HG03558 (cell line): Measurements from ENCODE around the gene PCP2.

ENCODE experiments used
- ATAC-seq: cut with Tn5 transposase; IDR thresholded peaks from one replicate; pipeline ENCODE4 v1.9.1; 2021; ENCODE audit warnings: moderate number of reproducible peaks; ENCODE audit not compliant: unreplicated experiment; ENCODE audit errors: extremely low read depth

Gene PCP2

DNA sequence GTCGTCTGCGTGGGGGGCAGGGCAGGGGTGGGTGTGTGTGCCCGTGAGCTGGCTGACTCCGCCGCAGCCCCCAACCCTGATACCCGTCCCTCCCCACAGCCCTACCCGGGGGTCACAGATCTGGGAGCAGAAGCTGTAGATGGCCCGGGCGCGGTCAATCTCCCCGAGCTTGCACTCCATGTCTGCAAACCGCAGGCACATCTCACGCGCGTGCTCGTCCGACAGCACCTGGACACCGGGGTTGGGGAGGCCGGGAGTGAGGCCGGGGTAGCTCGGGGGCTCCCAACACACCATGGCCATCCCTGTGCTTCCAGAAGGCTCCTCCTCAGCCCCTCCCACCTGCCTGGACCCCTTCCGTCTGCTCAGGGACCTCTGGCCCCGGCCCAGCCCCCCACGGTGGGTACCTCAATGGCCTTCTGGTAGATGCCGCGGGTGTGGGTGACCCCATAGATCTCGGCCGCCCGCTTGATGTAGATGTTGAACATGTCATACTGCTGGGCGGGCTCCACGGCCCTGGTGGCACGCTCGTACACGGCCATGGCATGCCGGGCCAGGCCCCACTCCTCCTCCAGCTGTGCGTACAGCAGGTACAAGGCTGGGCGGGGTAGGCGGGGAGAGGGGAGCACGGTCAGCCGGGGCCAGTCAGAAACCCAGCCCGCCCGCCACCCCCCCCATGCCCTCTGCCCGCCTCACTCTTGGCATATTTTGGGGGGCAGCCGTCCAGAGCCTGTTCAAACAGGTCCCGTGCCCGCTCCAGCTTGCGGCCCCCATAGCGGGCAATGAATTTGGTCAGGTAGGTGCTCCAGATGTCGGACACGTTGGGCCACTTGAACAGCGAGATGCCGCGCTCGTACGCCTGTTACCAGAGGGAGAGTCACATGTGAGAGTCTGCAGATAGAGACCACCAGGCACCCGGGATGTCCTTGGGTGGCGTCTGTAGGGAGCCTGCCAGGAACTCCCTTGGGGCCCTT lies 12.8 kb downstream of the PCP2 start:
- no peak for ATAC-seq

DNA sequence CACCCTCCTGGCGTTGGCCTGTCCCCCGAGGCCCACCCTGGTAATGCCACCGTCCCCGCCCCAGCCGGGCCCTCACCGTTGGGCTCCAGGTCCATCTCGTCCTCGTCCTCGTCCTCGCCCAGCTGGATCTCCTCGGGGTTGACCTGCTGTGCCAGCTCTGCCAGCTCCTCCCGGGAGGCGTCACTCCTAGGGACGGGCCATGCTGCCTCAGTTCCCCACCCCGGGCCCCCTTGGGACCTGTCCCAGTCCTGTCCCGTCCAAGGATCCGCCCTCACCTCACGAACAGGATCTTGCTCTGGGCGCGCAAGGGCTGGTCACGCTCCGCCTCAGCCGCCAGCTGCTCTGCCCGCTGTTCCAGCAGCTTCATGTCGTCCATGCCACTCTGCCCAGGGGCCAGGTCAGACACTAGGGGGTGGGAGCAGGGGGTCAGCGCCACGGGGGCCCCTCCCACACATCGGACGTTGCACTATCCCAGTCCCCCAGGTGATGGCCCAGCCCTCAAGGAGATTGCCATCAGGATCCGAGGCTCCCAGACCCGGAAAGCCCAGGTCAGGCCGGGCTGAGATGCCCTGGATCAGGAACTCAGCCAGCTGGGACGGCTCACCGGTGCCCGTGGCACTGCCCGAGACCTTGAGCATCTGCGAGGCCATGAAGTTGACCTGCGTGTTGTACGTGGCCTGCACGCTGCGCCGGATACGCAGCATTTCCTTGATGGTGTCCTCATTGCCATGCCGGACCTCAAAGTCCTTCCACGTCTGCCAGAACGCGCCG lies 13.7 kb downstream of the PCP2 start:
- ATAC-seq: no peak

DNA sequence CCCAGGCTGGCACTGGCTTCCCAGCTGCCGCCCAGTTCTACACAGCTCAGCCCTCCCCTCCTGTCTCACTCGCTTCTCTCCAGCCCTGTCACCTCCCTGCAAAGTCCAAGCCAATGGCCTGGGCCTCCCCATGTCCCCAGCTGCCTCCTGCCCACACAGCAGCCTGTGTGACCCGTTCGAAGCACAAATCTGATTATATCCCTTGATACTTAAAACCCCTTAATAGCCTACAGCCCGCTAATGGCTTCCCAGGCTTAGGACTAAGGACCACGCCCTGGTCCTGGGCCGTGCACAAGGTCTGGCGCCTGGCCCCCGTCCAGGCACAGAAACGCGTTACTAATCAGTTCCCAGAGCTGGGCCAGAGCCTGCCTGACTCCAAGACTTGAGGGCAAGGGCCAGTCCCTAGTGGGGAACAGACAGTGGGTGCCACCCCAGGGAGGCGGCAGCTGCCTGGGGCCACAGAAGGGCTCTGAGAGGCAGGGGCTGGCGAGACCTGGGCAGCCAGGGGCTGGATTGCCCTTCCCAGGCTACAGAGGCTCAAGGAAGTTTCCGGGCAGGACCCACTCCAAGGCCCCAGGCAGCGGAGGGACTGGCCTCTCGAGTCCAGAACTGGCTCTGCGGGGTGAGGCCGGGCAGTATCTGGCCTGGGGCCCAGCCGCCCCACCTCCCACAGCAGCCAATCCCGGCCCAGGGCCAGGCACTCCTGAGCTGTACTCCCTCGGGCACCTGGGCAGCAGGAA lies 14.6 kb downstream of the PCP2 start:
- no peak for ATAC-seq

DNA sequence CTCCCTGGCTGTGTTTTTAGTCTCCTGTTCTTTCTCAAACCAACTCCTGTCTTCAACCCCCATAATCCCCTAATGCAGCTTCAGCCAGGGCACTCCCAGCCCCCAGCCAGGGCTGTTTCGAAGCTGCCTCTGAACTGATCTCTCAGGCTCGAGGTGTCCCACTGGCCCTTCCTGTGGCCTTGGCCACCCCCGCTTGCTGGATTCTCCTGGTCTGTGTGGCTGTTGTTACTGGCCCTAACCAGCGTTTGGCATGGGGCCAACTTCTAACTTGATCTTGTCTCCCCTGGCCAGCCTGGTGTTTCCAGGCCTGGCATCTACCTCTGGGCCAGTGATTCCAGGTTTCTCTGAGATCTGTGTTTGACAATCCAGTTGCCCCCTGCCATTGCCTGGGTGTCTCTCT lies 15.2 kb downstream of the PCP2 start:
- no peak for ATAC-seq

DNA sequence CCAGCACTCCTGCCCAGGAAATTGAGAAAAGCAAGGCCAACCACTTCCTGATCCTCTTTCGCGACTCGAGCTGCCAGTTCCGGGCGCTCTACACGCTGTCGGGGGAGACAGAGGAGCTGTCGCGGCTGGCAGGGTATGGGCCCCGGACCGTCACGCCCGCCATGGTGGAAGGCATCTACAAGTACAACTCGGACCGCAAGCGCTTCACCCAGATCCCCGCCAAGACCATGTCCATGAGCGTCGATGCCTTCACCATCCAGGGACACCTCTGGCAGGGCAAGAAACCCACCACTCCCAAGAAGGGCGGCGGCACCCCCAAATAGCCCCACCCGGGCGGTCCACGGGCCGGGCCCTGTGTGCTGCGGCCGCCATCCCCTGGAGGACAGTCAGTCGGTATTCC lies 15.8 kb downstream of the PCP2 start:
- no peak for ATAC-seq

DNA sequence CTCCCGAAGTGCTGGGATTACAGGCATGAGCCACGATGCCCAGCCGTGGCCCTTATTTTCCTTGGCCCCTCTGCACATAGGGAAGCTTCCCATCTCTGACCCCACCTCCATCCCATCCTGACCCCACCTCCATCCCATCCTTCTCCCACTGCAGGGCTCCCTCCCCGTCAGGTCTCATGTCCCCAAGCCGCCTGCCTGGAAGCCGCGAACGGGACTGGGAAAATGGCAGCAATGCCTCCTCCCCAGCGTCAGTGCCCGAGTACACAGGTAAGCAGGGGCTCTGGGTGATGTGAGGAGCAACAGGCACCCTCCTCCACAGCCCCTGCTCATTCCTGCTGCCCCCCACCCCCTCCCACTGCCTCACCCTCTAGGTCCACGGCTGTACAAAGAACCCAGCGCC lies 16.3 kb downstream of the PCP2 start:
- no peak for ATAC-seq

DNA sequence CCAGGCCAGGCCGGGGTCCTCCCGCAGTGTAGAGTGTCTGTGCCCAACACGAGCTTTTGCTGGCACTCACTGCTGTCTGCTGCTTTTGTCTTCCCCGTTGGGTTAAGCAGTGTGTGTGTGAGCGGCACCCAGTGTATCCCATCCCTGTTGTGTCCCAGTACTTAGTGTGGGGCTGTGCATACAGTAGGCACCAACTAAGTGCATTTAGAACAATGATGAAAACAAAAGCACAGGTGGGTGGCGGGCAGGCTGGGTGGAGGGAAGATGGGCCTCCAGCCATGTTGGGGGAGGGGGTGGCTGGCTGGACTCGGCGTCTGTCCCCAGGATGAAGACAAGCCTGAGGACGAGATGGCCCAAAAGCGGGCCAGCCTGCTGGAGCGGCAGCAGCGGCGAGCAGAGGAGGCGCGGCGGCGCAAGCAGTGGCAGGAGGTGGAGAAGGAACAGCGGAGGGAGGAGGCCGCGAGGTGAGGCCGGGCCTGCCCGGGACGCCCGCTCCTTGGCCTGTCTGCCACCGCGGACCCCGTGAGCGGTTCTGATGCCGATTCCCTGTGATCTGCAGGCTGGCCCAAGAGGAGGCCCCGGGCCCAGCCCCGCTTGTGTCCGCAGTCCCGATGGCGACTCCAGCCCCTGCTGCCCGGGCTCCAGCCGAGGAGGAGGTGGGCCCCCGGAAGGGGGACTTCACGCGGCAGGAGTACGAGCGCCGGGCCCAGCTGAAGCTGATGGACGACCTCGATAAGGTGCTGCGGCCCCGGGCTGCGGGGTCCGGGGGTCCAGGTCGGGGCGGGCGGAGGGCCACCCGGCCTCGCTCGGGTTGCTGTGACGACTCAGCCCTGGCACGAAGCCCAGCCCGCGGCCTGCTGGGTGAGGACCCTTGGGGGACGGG lies 18.4 kb downstream of the PCP2 start:
- no peak for ATAC-seq

DNA sequence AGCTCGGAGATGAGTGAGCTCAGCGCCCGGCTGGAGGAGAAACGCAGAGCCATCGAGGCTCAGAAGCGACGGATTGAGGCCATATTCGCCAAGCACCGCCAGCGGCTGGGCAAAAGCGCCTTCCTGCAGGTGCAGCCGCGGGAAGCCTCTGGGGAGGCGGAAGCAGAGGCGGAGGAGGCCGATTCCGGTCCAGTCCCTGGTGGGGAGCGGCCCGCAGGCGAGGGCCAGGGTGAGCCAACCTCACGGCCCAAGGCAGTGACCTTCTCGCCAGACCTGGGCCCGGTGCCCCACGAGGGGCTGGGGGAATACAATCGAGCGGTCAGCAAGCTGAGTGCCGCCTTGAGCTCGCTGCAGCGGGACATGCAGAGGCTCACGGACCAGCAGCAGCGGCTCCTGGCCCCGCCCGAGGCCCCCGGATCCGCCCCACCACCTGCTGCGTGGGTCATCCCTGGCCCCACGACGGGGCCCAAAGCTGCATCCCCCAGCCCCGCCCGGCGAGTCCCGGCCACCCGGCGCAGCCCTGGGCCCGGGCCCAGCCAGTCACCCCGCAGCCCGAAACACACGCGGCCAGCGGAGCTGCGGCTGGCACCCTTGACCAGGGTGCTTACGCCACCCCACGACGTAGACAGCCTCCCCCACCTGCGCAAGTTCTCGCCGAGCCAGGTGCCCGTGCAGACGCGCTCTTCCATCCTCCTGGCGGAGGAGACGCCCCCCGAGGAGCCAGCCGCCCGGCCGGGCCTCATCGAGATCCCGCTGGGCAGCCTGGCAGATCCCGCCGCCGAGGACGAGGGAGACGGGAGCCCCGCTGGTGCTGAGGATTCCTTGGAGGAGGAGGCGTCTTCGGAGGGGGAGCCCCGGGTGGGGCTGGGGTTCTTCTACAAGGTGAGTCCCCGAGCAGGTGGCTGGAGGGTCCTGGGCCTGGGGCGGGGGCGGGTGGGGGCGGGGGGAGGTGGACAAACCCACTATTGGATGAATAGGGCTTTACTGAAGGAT lies 20.9 kb downstream of the PCP2 start:
- no peak for ATAC-seq

DNA sequence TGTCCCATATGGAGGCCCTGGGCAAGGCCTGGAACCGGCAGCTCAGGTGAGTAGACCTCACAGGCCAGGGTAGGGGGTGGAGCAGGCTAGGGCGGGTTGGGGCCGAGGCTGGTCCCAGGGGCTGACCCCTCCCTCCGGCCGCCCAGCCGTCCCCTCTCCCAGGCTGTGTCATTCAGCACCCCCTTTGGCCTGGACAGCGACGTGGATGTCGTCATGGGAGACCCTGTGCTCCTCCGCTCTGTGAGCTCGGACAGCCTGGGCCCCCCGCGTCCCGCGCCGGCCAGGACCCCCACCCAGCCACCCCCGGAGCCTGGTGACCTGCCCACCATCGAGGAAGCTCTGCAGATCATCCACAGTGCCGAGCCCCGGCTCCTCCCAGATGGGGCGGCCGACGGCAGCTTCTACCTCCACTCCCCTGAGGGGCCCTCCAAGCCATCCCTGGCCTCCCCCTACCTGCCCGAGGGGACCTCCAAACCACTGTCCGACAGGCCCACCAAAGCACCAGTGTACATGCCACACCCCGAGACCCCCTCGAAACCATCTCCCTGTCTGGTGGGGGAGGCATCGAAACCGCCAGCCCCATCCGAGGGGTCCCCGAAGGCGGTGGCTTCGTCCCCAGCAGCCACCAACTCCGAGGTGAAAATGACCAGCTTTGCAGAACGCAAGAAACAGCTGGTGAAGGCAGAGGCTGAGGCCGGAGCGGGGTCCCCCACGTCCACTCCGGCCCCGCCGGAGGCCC lies 21.8 kb downstream of the PCP2 start:
- ATAC-seq: no peak

DNA sequence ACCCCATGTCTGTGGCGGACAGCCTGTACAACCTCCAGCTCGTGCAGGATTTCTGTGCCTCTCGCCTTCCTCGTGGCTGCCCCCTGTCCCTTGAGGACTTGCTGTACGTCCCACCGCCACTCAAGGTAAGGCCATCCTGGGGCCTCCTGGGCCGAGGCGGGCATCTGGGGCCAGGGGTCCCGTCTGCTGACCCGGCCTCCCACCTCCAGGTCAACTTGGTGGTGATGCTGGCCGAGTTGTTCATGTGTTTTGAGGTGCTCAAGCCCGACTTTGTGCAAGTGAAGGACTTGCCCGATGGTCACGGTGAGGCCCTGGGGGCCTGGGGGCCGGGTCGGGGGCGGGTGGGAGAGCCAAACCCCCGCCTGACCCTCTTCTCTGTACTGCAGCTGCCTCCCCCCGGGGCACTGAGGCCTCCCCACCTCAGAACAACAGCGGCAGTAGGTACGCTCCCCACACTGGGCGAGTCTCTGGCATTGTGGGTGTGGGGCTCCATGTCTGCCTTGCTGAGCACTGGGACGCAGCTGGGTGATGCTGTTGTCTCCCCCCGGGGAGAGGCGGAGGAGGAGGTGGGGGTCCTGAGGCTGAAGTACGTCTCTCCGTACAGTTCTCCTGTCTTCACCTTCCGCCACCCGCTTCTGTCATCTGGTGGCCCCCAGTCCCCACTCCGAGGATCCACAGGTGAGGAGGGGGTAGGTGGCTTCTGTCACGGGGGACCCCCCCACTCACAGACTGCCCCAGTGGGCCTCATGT lies 22.9 kb downstream of the PCP2 start:
- no peak for ATAC-seq

DNA sequence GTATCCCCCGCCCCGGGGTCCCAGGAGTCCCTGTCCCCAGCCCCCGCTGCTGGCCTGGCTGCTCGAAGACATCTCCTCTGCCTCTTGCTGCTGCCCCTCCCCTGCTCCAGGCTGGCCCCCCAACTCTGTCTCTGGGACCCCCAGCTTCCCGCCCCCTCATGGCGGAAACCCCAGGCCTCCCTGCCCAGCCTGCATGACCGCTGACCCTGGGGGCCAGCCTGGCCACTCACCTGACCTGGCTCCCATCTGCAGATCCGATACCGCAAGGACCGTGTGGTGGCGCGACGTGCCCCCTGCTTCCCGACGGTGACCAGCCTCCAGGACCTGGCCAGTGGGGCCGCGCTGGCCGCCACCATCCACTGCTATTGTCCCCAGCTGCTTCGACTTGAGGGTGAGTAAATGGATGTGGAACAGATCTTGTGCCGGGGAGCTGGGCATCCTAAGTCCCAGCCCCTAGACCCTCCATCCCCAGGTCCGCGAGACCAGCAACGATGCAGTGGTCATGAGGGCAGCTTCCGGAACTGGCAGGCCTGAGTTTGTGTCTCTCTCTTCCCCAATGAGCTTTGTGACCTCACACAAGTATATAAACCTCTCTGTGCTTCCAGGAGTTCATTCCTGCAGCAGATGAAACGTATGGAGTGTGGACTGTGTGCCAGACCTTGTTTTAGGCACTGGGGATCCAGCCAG lies 25.5 kb downstream of the PCP2 start:
- ATAC-seq: no peak

DNA sequence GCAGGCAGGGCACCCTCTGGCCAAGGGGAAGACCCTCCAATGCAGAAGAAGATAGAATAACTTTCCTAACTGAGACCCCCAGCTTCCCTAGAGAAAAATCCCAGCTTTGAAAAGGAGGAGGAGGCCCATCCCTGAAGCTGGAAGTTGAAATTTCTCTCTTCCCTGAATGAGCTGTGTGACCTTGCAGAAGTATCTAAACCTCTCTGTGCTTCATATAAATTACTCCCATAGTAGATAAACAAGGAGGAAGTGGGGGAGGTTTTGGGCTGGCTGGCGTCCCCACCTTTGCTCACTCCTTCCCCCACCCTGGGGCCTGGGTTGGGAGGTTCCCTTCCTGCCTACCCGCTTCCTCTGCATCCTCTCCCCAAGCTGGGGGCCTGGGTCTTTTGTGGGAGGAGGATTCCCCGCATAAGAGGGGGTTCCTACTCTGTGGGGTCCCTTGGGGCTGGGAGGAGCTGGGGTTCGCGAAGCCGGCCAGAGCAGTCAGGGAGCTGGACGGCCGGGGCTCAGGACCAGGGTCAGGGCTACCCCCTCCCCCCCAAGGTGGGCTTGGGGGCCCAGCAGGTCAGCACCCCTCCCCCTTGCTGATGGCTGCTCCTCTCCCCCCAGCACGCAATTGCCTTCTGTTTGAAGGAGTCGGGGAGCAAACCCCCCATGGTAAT lies 26.2 kb downstream of the PCP2 start:
- ATAC-seq: no peak

DNA sequence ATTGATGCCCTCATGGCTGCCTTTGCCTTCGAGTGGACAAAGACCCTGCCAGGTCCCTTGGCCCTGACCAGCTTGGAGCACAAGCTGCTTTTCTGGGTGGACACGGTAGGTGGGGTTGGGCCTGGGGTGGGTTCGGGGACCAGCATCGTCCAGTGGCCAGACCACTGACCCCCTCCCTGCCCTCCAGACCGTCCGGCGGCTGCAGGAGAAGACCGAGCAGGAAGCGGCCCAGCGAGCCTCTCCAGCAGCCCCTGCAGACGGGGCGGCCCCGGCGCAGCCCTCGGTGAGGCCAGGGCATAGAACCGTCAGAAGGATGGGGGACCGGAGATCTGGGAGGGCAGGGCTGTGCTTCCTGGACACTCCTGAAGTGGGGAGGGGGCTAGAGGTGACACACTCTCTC lies 27.2 kb downstream of the PCP2 start:
- ATAC-seq: no peak

DNA sequence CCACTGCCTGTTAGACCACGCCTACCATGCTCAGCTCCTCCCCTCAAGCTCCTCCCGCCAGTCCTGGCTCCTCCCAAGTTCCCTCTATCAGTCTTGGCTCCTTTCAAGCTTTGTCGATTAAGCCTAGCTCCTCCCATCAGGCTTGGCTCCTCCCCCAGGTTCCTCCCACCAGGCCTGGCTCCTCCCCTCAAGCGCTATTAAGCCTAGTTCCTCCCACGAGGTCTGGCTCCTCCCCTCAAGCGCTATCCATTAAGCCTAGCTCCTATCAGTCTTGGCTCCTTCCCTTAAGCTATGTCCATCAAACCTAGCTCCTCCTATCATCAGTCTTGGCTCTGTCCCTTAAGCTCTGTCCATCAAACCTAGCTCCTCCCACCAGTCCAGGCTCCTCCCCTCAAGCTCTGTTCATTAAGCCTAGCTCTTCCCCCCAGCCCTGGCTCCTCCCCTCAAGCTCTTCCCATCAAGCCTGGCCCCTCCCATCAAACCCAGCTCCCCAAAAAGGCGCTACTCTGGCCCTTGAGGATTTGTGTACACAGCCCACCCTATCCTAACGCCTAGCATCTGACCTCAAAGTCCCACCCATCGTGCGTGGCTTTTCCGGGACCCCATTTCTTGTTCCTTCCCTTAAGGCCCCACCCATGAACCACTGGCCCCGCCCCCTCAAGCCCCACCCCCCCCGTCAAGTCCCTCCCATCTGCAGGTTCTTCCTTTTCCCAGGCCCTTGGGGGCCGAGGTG lies 27.9 kb downstream of the PCP2 start:
- ATAC-seq: no peak

DNA sequence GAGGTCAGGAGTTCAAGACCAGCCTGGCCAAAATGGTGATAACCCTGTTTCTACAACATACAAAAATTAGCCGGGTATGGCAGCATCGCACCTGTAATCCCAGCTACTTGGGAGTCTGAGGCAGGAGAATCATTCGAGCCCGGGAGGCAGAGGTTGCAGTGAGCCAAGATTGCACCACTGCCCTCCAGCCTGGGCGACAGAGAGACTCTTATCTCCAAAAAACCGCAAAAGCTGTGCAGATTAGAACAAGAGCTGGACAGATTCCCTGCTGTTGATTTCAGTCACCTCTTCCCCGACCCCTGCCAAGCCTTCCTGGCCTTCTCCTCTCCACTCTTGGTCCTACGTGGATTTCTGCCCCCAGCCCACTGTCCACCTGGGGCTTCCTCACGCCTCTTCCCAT lies 29.6 kb downstream of the PCP2 start:
- ATAC-seq: no peak
